Epithelial cell of esophagus (primary cell): ENCODE measurements around the gene SORCS2.

Experiments
- DNase-seq: peaks from one replicate; pipeline ENCODE4 v3.0.0; 2010; ENCODE audit warnings: low read depth
- H3K4me3 ChIP-seq: 2 replicates; pipeline ENCODE4 v1.5.1; 2011; ENCODE audit warnings: mild to moderate bottlenecking, low read length, control low read depth
- CTCF ChIP-seq: IDR thresholded peaks from 2 replicates; pipeline ENCODE4 v1.5.1; 2011; ENCODE audit warnings: low read depth, mild to moderate bottlenecking, low read length, control low read depth, inconsistent platforms; ENCODE audit not compliant: insufficient read depth; ENCODE audit errors: missing control alignments

SORCS2 gene

GRCh38 chr4:7217474-7218321 lies 25.4 kb downstream of the SORCS2 start:
- no peak for DNase-seq
- no peak overlapping the region for H3K4me3 ChIP-seq
- no peak for TF ChIP-seq CTCF

GRCh38 chr4:7218686-7219085 lies 26.3 kb downstream of the SORCS2 start:
- no peak for TF ChIP-seq CTCF
- H3K4me3 ChIP-seq, result no peak overlapping the region
- no peak for DNase-seq

GRCh38 chr4:7222521-7222920 lies 30.2 kb downstream of the SORCS2 start:
- no peak for DNase-seq
- no peak overlapping the region for H3K4me3 ChIP-seq
- no peak for TF ChIP-seq CTCF

- no peak for TF ChIP-seq CTCF
Observed at GRCh38 chr4:7223541-7223940, 31.2 kb downstream of the SORCS2 start.

GRCh38 chr4:7224001-7224400 lies 31.7 kb downstream of the SORCS2 start:
- TF ChIP-seq CTCF, result no peak
- no peak for DNase-seq
- no peak overlapping the region for H3K4me3 ChIP-seq

More at GRCh38 chr4:7223541-7223940, 31.2 kb downstream of the SORCS2 start:
- H3K4me3 ChIP-seq, result no peak overlapping the region
- no peak for DNase-seq

GRCh38 chr4:7224878-7225533 lies 32.7 kb downstream of the SORCS2 start:
- no peak for TF ChIP-seq CTCF

More at GRCh38 chr4:7224878-7225533, 32.7 kb downstream of the SORCS2 start:
- no peak overlapping the region for H3K4me3 ChIP-seq
- no peak for DNase-seq
